Hematopoietic multipotent progenitor cell treated with erythropoietin and hydrocortisone succinate and interleukin-3 and kit ligand, for 4 days (in vitro differentiated cells): ENCODE data around the gene TPSG1.
A peak's percentile ranks its signal among the peaks of the same experiment; 100 is the strongest.
"Not testable (repeated sequence)": the region's sequence is repeated elsewhere in the genome, so short reads cannot be mapped to it uniquely, and the experiment has no call there.

Experiments used
- DNase-seq: peaks from one replicate; pipeline ENCODE4 v3.0.0-alpha.2; 2015

Gene TPSG1

DNA sequence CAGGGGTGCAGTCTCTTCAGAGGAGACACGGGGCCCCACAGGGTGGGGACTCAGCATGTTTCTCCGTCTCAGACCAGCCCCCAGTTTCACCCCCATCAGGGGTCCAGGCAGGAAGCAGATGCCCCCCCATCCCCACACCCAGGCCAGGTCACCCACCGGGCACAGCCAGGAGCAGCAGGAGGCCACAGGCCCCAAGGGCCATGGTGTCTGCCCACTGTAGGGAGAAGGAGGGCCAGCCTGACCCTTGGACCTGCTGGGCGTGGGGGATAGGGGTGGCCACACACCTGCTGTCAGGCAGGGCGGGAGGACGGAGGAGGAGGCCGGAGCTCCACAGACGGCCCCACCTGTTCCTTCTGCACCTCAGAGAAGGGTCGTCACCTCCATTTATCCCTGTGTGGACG lies at the start of gene TPSG1:
TPSG1 (minus strand) TSS at position 218 of the 401 bp plus-strand sequence; CDS start at position 202, 16 bp downstream.
- DNase-seq: no peak

DNA sequence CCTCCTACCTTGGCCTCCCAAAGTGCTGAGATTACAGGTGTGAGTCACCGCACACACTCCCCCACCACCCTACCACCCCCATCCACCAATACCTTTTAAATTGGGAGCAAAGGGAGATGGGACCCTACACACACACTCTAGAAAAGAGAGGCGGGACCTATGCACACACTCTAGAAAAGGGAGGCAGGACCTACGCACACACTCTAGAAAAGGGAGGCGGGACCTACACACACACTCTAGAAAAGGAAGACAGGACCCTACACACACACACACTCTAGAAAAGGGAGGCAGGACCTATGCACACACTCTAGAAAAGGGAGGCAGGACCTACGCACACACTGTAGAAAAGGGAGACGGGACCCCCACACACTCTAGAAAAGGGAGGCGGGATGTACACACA lies 49.7 kb upstream of the TPSG1 start:
- no peak for DNase-seq

DNA sequence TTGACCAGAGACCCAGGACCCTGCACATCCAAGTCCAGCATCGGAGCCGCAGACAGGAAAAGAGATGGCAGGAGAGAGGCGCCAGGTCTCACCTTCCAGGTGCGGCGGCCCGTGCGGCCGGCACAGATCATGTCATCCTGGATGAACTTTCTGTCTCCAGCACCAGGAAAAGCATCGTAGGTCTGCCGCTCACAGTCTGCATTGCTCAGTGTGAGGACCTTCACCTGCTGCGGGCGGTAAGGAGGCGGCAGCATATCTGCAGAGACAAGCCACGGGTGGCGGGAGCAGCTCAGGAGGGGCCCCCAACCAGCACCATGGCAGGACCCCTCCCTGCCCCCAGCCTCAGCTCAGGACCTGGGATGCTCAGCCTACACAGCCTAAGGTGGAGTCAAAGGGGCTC lies 48.7 kb upstream of the TPSG1 start:
- no peak for DNase-seq

DNA sequence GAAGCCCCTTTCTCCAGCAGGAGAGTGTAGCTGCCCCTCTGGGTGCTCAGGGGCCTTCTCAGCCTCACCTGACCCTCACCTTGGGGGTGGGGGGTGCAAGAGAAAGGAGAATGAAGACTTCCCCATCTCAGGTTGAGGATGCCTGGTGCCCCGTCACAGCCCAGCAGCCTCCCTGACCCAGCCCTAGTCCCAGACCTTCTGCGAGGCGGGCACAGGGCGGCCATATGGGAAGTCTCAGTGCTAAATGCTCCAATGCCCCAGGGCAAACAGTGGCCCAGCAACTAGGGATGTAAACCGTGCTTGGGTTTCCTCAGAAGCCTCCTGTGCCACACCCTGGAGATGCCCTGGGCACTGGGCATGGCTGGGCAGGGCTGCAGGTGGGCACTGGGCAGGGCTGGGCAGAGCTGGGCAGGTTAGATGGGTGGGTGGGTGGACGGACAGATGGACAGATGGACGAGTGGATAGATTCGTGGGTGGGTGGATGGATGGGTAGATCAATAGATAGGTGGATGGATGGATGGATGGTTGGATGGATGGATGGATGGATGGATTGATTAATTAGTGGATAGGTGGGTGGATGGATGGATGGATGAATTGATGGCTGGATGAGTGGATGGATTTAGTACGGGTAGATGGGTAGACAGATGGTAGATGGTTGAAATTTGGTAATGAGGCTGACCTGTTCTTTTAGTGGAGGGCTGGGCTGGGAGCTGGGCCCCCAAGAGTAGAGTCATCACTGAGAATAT lies 47.6 kb upstream of the TPSG1 start:
- DNase-seq: no peak

DNA sequence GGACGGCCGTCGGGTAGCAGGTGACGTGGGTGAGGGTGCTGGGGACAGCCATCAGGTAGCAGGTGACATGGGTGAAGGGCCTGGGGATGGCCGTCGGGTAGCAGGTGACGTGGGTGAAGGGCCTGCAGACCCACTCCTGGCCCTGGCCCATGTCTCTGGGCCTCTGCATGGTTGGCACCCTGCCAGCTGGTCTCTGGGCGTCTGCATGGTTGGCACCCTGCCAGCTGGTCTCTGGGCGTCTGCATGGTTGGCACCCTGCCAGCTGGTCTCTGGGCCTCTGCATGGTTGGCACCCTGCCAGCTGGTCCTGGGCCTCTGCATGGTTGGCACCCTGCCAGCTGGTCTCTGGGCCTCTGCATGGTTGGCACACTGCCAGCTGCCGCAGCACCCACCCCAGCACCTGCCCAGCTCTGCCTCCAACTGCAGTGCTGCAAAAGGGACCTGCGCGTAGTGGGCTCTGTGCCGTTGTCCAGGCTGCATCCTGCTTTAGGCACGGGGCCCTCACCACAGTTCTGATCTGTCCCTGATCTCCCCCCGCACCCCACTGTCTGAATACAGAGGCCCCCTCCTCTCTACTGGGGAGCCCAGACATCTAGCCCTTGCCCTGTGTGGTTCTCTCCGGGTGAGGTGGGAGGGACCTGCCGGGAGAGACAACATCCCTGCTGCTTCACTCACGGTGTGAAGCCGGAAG lies 46.8 kb upstream of the TPSG1 start:
- DNase-seq: peak; percentile 64

DNA sequence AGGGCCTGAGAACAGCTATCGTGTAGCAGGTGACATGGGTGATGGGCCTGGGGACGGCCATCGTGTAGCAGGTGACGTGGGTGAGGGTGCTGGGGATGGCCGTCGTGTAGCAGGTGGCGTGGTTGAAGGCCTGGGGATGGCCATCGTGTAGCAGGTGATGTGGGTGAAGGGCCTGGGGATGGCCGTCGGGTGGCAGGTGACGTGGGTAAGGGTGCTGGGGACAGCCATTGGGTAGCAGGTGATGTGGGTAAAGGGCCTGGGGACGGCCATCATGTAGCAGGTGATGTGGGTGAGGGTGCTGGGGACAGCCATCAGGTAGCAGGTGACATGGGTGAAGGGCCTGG lies 46.3 kb upstream of the TPSG1 start:
- no peak for DNase-seq

DNA sequence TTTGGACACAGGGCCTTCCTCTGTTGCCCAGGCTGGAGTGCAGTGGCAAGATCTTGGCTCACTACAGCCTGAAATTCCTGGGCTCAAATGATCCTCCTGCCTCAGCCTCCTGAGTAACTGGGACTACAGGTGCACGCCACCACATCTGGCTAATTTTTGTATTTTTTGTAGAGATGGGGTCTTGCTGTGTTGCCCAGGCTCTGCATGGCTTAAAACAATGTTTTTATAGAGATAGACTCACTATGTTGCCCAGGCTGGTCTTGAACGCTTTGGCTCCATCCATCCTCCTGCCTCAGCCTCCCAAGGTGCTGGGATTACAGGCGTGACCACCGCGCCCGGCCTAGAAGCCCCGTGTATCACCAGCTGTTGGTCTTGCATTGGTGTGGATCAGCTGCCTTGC lies 44.4 kb upstream of the TPSG1 start:
- not testable (repeated sequence) for DNase-seq

DNA sequence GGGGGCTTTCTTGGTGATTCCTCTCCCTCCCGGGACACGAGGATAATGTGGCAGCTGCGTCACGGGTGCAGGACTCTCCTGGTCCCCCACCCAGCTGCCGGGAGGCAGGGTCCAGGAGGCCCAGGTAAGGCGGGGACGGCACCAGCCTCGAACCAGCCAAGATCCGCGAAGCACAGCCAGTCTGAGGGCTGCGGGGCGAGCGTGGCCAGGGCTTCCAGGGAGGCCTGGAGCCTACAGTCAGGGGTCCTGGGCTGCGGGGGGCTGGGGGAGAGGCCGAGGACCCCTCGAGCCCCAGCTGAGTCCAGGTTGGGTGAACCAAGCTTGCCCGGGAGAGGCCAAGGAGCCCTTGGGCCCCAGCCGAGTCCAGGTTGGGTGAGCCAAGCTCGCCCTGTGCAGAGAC lies 40.8 kb upstream of the TPSG1 start:
- no peak for DNase-seq

DNA sequence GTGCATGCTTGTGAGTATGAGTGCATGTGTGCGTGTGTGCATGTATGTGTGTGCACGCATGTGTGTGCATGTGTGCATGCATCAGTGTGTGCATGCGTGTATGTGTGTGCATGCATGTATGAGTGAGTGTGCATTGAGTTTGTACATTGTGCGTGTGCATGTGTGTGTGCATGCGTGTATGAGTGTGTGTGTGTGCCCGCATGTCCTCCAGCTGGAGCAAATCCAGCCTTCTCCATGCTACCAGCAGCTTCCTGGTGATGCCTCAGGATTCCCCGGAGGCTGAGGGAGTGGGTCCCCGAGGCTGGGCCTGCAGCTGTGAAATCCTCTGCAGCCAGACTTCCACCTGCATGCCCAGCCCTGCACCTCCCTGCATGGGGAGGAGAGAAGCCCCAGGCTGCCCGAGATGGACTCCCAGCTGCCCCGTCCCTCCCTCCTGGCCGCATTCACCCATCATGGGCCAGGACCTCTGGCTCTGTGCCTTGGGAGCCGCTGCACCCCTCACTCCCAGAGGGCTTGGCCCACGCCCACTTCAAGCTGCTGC lies 40.1 kb upstream of the TPSG1 start:
- no peak for DNase-seq

DNA sequence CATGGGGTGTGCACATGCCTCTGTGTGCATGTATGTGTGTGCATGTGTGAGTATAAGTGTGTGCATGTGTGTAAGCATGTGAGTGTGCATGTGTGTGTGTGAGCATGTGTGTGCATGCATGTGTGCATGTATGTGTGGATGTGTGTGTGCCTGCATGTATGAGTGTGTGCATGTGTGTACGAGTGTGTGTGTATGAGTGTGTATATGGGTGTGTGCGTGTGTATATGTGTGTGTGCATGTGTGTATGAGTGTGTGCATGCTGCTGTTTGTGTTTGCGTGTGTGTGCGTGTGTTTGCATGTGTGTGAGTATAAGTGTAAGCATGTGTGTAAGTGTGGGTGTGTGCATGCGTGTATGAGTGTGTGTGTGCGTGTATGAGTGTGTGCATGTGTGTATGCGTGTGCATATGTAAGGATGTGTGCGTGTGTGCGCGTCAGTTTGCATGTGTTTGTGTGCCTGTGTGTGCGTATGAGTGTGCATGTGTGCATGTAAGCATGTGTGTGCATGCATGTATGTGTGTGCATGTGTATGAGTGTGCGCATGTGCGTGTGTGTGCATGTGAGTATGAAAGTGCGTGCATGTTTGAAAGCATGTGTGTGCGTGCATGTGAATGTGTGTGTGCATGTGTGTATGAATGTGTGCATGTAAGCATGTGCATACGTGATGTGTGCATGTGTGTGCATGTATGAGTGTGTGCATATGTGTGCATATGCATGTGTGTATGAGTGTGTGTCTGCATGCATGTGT lies 39.4 kb upstream of the TPSG1 start:
- DNase-seq: no peak

DNA sequence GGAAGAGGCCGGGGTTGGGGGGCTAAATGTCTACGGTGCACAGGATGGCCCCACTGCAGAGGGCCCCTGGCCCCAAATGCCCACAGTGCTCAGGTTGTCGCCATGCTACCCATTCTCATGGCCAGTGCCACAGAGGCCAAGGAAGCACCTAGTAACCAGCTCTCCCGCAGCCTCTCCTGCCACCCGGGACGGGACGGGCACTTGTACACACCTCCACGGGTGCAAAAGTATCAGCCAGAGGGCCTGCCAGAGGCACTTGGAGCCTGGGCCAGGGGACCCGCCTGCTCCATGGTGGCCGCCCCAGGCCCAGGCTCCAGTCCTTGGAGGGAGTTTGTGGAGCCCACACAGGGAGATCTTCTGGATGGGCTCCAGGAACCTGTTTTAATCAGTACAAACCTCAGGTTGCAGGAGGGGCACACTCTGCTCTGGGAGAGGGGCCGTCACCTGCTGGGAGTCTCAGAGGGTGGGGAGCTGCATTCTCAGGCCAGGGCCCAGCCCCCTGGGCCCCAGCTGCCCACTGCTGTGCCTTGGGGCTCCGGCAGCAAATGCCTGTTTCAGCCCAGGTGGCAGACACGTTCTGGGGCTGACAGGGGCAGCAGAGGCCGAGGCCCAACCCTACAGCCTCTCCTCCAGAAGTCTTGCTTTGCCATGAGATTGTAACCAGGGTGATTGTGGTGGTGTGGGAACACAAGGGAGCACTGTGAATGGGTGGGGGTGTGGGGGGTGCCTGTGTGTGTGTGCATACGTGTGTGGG lies 38.7 kb upstream of the TPSG1 start:
- peak; percentile 41 for DNase-seq

DNA sequence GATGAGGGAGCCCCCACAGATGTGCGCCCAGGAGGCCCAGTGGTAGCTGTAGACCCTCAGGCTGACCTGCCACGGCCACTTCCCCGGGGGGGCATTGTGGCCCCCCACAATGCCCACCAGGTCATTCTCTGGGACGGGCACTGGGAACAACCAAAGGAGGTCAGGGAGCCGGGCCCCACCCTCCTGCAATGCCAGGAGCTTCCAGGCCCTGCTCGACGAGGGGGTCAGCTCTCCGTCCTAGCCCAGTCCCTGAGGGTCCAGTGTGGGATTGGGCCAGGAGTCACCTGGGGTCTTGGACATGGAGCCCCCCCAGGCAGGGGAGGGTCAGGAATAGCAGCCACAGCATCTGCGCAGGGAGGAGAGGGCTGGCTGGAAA lies 37.8 kb upstream of the TPSG1 start:
- no peak for DNase-seq

DNA sequence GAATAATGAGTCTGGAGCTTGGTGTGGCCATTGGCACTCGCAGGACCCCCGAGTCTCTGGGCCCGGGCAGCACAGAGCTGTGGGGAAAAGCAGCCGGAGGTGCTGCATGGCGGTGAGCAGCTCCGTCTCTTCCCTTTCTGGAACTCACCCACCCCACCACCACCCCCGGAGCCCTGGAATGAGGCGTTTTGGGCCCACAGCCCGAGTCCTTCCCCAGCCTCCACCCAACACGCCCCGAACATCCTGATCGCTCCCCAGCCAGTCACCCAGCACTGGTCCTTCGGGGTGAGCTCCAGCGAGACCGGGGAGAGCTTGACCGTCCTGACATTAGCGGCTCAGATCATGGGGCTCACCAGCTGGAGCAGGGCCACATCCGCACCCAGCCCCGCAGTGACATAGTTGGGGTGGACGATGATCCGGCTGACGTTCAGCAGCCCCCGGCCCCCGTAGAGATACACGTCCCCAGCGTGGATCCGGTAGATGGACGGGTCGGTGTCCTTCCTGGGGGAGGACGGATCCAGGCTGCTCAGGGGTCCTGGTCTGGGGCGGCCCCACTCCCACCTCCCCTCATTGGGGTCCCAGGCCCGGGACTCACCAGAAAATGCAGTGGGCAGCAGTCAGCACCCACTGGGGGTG lies 37.3 kb upstream of the TPSG1 start:
- no peak for DNase-seq

DNA sequence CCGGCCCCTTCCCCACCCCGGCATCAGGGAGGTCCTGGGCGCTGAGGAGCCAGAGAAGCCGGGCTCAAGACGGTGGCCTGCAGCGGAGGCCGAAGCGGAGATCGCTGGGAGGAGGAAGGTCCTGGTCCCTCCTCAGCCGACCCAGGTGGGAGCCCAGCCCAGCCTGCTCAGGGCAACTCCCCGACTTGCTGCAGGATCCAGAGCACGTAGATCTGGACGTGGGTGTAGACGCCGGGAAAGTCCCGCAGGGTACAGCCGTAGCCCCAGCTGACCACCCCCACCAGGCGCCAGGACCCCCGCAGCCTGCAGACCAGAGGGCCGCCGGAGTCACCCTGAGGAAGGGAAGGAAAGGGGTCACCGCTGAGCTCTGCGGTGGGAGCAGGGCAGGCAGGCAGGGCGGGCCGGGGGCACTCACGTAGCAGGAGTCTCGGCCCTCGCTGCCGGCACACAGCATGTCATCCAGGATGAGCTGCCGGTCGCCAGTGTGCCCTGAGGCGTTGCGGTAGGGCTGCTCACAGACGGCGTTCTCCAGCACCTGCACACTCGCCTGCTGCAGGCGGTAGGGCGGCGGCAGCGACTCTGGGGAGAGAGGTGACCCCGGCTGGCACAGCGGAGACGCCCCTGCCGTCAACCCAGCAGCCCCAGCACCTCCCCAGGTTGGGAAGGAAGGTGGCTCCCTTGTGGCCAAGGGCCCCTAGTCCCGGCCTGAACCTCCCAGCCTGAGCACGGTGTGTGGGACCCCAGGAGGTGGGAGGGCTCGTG lies 36.2 kb upstream of the TPSG1 start:
- no peak for DNase-seq

DNA sequence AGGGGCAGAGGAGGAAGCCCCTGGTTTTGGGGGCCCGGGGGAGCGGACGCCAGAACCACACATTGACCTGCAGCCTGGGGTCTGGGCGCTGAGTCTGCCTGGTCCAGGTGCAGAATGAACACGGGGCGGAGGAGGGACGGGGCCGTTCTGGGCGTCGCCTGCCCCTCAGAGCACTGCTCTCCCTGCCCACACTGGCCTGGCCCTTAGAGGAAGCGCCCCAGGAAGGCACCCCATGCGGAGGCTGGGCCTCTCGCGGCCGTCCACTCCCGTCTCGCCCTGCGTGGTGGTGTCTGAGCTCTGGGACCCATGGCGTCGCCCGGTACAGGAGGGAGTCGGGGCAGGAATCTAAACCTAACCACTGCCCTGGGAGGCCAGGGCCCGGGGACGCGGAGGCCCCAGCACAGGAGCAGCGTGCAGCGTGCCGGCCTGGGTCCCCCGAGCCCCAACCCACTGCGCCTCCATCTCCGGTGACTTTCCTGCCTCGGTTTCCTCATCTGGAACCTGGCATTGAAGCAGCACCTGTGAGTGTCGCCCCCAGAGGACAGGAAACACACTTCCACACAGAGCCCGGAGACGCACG lies 35.1 kb upstream of the TPSG1 start:
- DNase-seq: no peak

DNA sequence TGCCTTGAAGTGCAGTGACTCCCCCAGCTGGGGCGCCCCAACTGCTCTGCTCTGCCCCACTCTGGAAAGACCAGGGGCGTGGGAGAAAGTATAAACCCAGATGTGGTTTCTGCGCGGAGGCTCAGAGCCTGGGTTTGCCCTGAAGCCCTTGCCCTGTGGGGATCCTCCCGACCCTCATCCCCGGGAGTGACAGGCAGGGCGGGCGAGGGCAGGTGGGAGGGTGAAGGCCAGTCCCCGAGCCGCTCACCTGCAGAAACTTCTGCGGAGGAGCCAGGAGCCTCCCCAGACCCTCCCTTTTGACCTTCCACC lies 34.6 kb upstream of the TPSG1 start:
- no peak for DNase-seq

DNA sequence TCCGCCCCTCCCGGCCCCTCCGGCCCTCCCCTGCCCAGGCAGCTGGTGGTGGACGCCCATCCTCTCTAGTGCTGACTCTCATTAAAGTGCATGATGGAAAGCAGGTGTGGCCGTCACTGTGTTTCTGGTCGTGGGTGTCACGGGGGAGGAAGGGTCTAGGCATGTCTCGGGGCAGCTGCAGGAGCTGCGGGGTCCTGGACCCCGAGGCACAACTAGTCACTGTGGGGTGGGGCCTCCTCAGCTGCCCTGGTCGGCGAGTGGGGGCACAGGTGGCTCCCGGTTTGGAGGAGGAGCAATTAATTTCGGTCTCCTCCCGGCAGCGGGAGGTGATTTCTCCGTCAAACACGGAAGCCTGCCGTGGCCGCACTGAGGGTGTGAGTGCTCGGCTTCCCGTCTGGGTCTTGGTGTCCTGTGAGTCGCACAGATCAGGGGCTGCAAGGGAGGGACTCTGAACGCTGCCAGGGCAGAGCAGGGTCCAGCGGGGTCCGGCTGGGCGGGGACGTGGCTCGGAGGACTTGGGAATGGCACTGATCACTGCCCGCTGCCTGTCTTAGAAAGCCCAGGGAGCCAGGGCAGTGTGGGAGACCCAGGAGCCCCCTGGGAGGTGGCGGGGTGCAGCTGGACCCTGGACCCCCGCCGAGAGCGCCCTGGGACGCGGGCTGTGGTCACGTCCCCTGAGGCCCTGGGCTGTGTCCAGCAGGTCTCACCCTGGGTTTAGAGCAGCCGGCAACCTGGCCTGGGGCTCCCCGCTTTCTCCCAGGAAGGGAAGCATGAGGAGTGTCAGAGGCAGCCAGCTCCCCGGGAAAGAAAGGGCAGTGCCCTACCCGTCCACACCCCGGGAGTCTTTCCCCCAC lies 34.1 kb upstream of the TPSG1 start:
- peak; percentile 41 for DNase-seq

DNA sequence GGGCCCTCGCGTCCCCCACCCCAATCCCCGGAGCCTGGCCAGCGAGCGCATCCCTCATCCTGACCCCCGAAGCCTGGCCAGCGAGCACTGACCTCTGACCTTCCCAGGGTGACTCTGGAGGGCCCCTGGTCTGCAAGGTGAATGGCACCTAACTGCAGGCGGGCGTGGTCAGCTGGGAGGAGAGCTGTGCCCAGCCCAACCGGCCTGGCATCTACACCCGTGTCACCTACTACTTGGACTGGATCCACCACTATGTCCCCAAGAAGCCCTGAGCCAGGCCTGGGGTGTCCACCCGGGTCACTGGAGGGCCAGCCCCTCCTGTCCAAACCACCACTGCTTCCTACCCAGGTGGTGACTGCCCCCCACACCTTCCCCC lies 33.1 kb upstream of the TPSG1 start:
- DNase-seq: peak; percentile 44

DNA sequence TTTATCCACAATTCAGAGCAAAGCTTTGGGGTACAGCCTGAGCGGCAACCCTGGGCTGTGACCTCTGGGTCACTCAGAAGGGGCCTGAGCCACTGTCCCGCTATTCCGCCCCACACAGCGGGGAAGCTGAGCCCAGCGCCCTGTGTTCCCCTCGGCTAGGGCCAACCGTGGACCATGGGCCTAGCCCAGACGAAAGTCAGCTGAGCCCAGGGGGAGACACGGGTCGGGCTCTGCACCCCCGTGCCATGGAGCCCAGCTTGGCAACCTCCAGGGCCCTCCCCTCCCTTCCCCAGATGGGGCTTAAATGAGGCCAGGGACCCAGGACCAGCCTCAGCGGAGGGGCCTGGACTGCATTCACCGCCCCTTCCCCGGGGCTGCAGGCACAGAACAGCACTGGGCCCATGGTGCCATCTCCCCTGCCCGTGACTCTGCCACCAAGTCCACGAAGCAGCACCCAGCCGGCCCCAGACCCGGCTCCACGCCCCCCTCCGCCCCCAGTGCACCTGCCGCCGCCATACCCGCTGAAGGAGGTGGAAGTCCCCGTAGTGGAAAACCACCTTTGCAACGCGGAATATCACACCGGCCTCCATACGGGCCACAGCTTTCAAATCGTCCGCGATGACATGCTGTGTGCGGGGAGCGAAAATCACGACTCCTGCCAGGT lies 32.6 kb upstream of the TPSG1 start:
- DNase-seq: no peak

DNA sequence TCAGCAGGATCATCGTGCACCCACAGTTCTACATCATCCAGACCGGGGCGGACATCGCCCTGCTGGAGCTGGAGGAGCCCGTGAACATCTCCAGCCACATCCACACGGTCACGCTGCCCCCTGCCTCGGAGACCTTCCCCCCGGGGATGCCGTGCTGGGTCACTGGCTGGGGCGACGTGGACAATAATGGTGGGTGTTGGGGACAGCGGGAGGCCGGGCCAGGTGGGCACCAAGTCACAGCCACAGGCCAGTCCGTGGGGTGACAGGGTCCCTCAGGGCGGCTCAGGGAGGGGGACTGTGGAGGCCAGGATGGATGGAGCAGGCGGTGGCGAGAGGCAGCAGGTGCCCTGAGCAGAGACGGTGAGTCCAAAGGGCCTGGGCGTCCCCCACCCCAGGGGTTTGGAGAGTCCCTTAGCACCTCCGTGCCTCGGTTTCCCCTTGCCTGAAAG lies 31.8 kb upstream of the TPSG1 start:
- DNase-seq: no peak
